ENCODE data around the gene PIK3C2A.

The PIK3C2A gene

GRCh38 chr11:17217401-17217800 is 9.6 kb upstream of the PIK3C2A start:
- in situ Hi-C loops (cut with MboI; ENCODE audit: low pct_unique_long_range_greater_than_20kb, low sequenced_read_pairs) = no loop called here
- no peak for DNase-seq

GRCh38 chr11:17214338-17214737 is 6.6 kb upstream of the PIK3C2A start:
- no peak for DNase-seq
- in situ Hi-C loops (cut with MboI; ENCODE audit: low pct_unique_long_range_greater_than_20kb, low sequenced_read_pairs) = no loop called here

GRCh38 chr11:17211286-17211685 is 3.5 kb upstream of the PIK3C2A start:
- peak; percentile 40 for DNase-seq
- in situ Hi-C loops (cut with MboI; ENCODE audit: low pct_unique_long_range_greater_than_20kb, low sequenced_read_pairs) = no loop called here

- DNase-seq = no peak
- in situ Hi-C loops (cut with MboI; ENCODE audit: low pct_unique_long_range_greater_than_20kb, low sequenced_read_pairs) = no loop called here
Measured at GRCh38 chr11:17209939-17210245, 2.1 kb upstream of the PIK3C2A start.

- no peak for DNase-seq
- in situ Hi-C loops (cut with MboI; ENCODE audit: low pct_unique_long_range_greater_than_20kb, low sequenced_read_pairs) = no loop called here
Measured at GRCh38 chr11:17208257-17208999, 642 bp upstream of the PIK3C2A start.

- in situ Hi-C loops (cut with MboI; ENCODE audit: low pct_unique_long_range_greater_than_20kb, low sequenced_read_pairs) = no loop called here
- DNase-seq = no peak
Measured at GRCh38 chr11:17206463-17206862, 1.3 kb downstream of the PIK3C2A start.

GRCh38 chr11:17197431-17197898 is 10.3 kb downstream of the PIK3C2A start:
- in situ Hi-C loops (cut with MboI; ENCODE audit: low pct_unique_long_range_greater_than_20kb, low sequenced_read_pairs) = no loop called here
- DNase-seq = no peak

GRCh38 chr11:17188675-17189074 is 19.1 kb downstream of the PIK3C2A start:
- no peak for DNase-seq

GRCh38 chr11:17186932-17187692 is 20.7 kb downstream of the PIK3C2A start:
- DNase-seq = no peak
- in situ Hi-C loops (cut with MboI; ENCODE audit: low pct_unique_long_range_greater_than_20kb, low sequenced_read_pairs) = no loop called here

More at GRCh38 chr11:17188675-17189074, 19.1 kb downstream of the PIK3C2A start:
- in situ Hi-C loops (cut with MboI; ENCODE audit: low pct_unique_long_range_greater_than_20kb, low sequenced_read_pairs) = no loop called here

GRCh38 chr11:17185938-17186337 is 21.8 kb downstream of the PIK3C2A start:
- in situ Hi-C loops (cut with MboI; ENCODE audit: low pct_unique_long_range_greater_than_20kb, low sequenced_read_pairs) = no loop called here
- DNase-seq = no peak

GRCh38 chr11:17184882-17185587 is 22.8 kb downstream of the PIK3C2A start:
- in situ Hi-C loops (cut with MboI; ENCODE audit: low pct_unique_long_range_greater_than_20kb, low sequenced_read_pairs) = no loop called here
- no peak for DNase-seq

- in situ Hi-C loops (cut with MboI; ENCODE audit: low pct_unique_long_range_greater_than_20kb, low sequenced_read_pairs) = no loop called here
- no peak for DNase-seq
Measured at GRCh38 chr11:17183836-17184235, 23.9 kb downstream of the PIK3C2A start.

- in situ Hi-C loops (cut with MboI; ENCODE audit: low pct_unique_long_range_greater_than_20kb, low sequenced_read_pairs) = no loop called here
- DNase-seq = no peak
Measured at GRCh38 chr11:17179970-17180369, 27.8 kb downstream of the PIK3C2A start.

GRCh38 chr11:17173332-17173731 is 34.5 kb downstream of the PIK3C2A start:
- in situ Hi-C loops (cut with MboI; ENCODE audit: low pct_unique_long_range_greater_than_20kb, low sequenced_read_pairs) = no loop called here
- DNase-seq = no peak

GRCh38 chr11:17171916-17172315 is 35.9 kb downstream of the PIK3C2A start:
- in situ Hi-C loops (cut with MboI; ENCODE audit: low pct_unique_long_range_greater_than_20kb, low sequenced_read_pairs) = no loop called here
- DNase-seq = no peak

- in situ Hi-C loops (cut with MboI; ENCODE audit: low pct_unique_long_range_greater_than_20kb, low sequenced_read_pairs) = no loop called here
- no peak for DNase-seq
Measured at GRCh38 chr11:17171343-17171742, 36.4 kb downstream of the PIK3C2A start.

GRCh38 chr11:17169876-17170275 is 37.9 kb downstream of the PIK3C2A start:
- in situ Hi-C loops (cut with MboI; ENCODE audit: low pct_unique_long_range_greater_than_20kb, low sequenced_read_pairs) = no loop called here
- DNase-seq = no peak

- in situ Hi-C loops (cut with MboI; ENCODE audit: low pct_unique_long_range_greater_than_20kb, low sequenced_read_pairs) = no loop called here
- DNase-seq = no peak
Measured at GRCh38 chr11:17165247-17165890, 42.4 kb downstream of the PIK3C2A start.

GRCh38 chr11:17164361-17165246 is 43.2 kb downstream of the PIK3C2A start:
- in situ Hi-C loops (cut with MboI; ENCODE audit: low pct_unique_long_range_greater_than_20kb, low sequenced_read_pairs) = no loop called here
- no peak for DNase-seq
